HCT116 (cell line): ENCODE results near the gene RHCE. TPM values are rescaled to one million over a fixed set of nuclear protein-coding genes. Genes with fewer than 3 reads are reported as not detected.
"Not testable (repeated sequence)": the region's sequence is repeated elsewhere in the genome, so short reads cannot be mapped to it uniquely, and the experiment has no call there.

Experiments used
- ATAC-seq: fragments of 200-7000 bp; cut with Tn5 transposase; 2 replicates; pipeline ENCODE4 v1.9.1; 2020; ENCODE audit warnings: mild to moderate bottlenecking, moderate library complexity
- BruUV-seq: library from RNA; stranded (reverse); fragments of 400-500 nt; replicated peaks from 2 replicates; lab custom pipeline; 2021; lab: Mats Ljungman, UMichigan
- CTCF ChIA-PET: fragments of 300-600 bp; sonication (Branson Sonifier 250); formaldehyde crosslinking; loops from one replicate; lab custom pipeline; 2021; ENCODE audit warnings: antibody characterized with exemption; lab: Charles Lee
- POLR2A ChIA-PET: fragments of 300-600, 350-600 bp; sonication (Branson Sonifier 250); formaldehyde crosslinking; loops from one replicate; lab custom pipeline; 2021; ENCODE audit warnings: antibody characterized with exemption; lab: Charles Lee
- RAD21 ChIA-PET, 2 experiments: fragments of 300-600 bp; sonication (Branson Sonifier 250); formaldehyde crosslinking; loops; one replicate each; lab custom pipeline; 2023; ENCODE audit warnings: low total read pairs in 2 of 2; ENCODE audit not compliant: uncharacterized antibody in 2 of 2, unreplicated experiment in 2 of 2, low non-redundant PET in 1 of 2; lab: Charles Lee
- DNase-seq: peaks from one replicate; pipeline ENCODE4 v3.0.0-alpha.2; 2010; ENCODE audit warnings: low read depth, low spot score
- H2AFZ ChIP-seq: fragments of 200-600 bp; shearing (Covaris generic), sonication (generic); 2 replicates; pipeline ENCODE4 v1.6.1; 2017; ENCODE audit warnings: low read depth, mixed run types, mixed read lengths, antibody characterized with exemption, low read length; ENCODE audit not compliant: poor library complexity, severe bottlenecking
- H3K27ac ChIP-seq: 2 replicates; pipeline ENCODE4 v1.5.1; 2012; ENCODE audit warnings: low read depth, low read length
- H3K27me3 ChIP-seq: fragments of 200-600 bp; sonication (generic); 2 replicates; pipeline ENCODE4 v1.6.1; 2016; ENCODE audit warnings: mixed run types, low read length, mixed read lengths; ENCODE audit not compliant: insufficient read depth
- H3K36me3 ChIP-seq, 2 experiments: fragments of 200-500 bp in 1 of 2; fragments of 200-600 bp in 1 of 2; sonication (Bioruptor generic) in 1 of 2; sonication (generic) in 1 of 2; 2 replicates each; pipeline versions ENCODE4 v1.5.1 to v1.6.1; 2014 to 2016; ENCODE audit warnings: low read length in 2 of 2, inconsistent platforms in 1 of 2, mixed read lengths in 1 of 2, mixed run types in 1 of 2; ENCODE audit not compliant: insufficient read depth in 2 of 2, control insufficient read depth in 1 of 2
- H3K4me1 ChIP-seq, 2 experiments: fragments of 200-600 bp in 1 of 2; sonication (generic) in 1 of 2; 2 replicates each; pipeline versions ENCODE4 v1.5.1 to v1.6.1; 2012 to 2017; ENCODE audit warnings: low read length in 2 of 2, inconsistent platforms in 1 of 2, mild to moderate bottlenecking in 1 of 2, mixed read lengths in 1 of 2, mixed run types in 1 of 2, moderate library complexity in 1 of 2; ENCODE audit not compliant: insufficient read depth in 2 of 2, control insufficient read depth in 1 of 2
- H3K4me2 ChIP-seq: fragments of 200-600 bp; sonication (generic); 2 replicates; pipeline ENCODE4 v1.6.1; 2017; ENCODE audit warnings: mixed run types, low read length, mixed read lengths
- H3K4me3 ChIP-seq, 2 experiments: fragments of 200-600 bp in 1 of 2; sonication (generic) in 1 of 2; replicated peaks in 1 of 2; 2 replicates each; pipeline ENCODE4 v1.5.1; 2011 to 2016; ENCODE audit warnings: low read length in 2 of 2, control low read depth in 1 of 2, low read depth in 1 of 2, mild to moderate bottlenecking in 1 of 2, mixed read lengths in 1 of 2, mixed run types in 1 of 2
- H3K79me2 ChIP-seq: fragments of 200-600 bp; sonication (generic); 2 replicates; pipeline ENCODE4 v1.6.1; 2017; ENCODE audit warnings: mild to moderate bottlenecking, mixed run types, low read length, moderate library complexity, mixed read lengths; ENCODE audit not compliant: insufficient read depth
- H3K9ac ChIP-seq: fragments of 200-600 bp; sonication (generic); 2 replicates; pipeline ENCODE4 v1.6.1; 2016; ENCODE audit warnings: low read length, mixed read lengths
- H3K9me2 ChIP-seq: fragments of 200-600 bp; sonication (generic), shearing (Covaris generic); 2 replicates; pipeline ENCODE4 v1.6.1; 2017; ENCODE audit warnings: mixed run types, mild to moderate bottlenecking, moderate library complexity; ENCODE audit not compliant: insufficient read depth
- H3K9me3 ChIP-seq, 2 experiments: fragments of 200-500 bp in 1 of 2; fragments of 200-600 bp in 1 of 2; sonication (Bioruptor generic) in 1 of 2; sonication (generic) in 1 of 2; 2 replicates each; pipeline ENCODE4 v1.6.1; 2014 to 2017; ENCODE audit warnings: low read length in 2 of 2, mixed read lengths in 2 of 2, inconsistent platforms in 1 of 2, low read depth in 1 of 2, mild to moderate bottlenecking in 1 of 2, mixed run types in 1 of 2, moderate library complexity in 1 of 2; ENCODE audit not compliant: control insufficient read depth in 1 of 2, insufficient read depth in 1 of 2
- H4K20me1 ChIP-seq: fragments of 200-600 bp; sonication (generic), shearing (Covaris generic); 2 replicates; pipeline ENCODE4 v1.6.1; 2017; ENCODE audit warnings: mixed run types, mild to moderate bottlenecking, moderate library complexity; ENCODE audit not compliant: insufficient read depth
- CTCF ChIP-seq, 3 experiments: fragments of 200-600 bp in 1 of 3; sonication (generic) in 1 of 3; IDR thresholded peaks in 2 of 3; conservative IDR thresholded peaks in 1 of 3; 2 replicates each; pipeline ENCODE4 v1.5.1; 2012 to 2017; ENCODE audit warnings: low read depth in 2 of 3, low read length in 2 of 3, antibody characterized with exemption in 1 of 3, borderline replicate concordance in 1 of 3, control low read depth in 1 of 3, mild to moderate bottlenecking in 1 of 3, mixed read lengths in 1 of 3, mixed run types in 1 of 3, moderate library complexity in 1 of 3; ENCODE audit not compliant: insufficient read depth in 1 of 3
- RAD21 ChIP-seq: IDR thresholded peaks from 2 replicates; pipeline ENCODE4 v1.6.1; 2012; ENCODE audit warnings: low read depth, mild to moderate bottlenecking
- intact Hi-C: fragments of 100-400 bp; cut with micrococcal nuclease; formaldehyde crosslinking; loops from 2 replicates; pipeline ENCODE4 v1.10.0; 2022
- total RNA-seq: library from RNA; stranded (reverse); gene quantifications from one replicate; pipeline ENCODE4 v1.2.1, GENCODE V29; 2021; ENCODE audit not compliant: unreplicated experiment

RHCE gene
- total RNA-seq, 1 experiment from 2014 or later, result 0.64 TPM

- H3K4me1 ChIP-seq, H3K36me3 ChIP-seq, H4K20me1 ChIP-seq, H2AFZ ChIP-seq, H3K27ac ChIP-seq, H3K4me3 ChIP-seq, BruUV-seq, H3K4me2 ChIP-seq: not testable (repeated sequence)
- ATAC-seq, result peak; percentile 95
- peak; percentile 11 to 15 (median 12); a peak in 3 of 6 replicates for TF ChIP-seq CTCF (IDR thresholded peaks at IDR 0.05 in 2 of 3, conservative IDR thresholded peaks at IDR 0.05 in 1 of 3; ENCODE audit: borderline replicate concordance in 1 of 3, insufficient read depth in 1 of 3, low read depth in 2 of 3, low read length in 2 of 3)
- peak; percentile 49 for TF ChIP-seq RAD21
- TF ChIP-seq, all 23 proteins: peak for 2; not testable (repeated sequence) for 21
- H3K9me3 ChIP-seq, H3K27me3 ChIP-seq, H3K79me2 ChIP-seq, RAD21 ChIA-PET, H3K9ac ChIP-seq, CTCF ChIA-PET, DNase-seq, POLR2A ChIA-PET, H3K9me2 ChIP-seq: not testable (repeated sequence)
- intact Hi-C loops, result loop anchor here (2.0 to 5.0 kb wide), 2 partner anchors 116 to 118 kb away; no protein-coding TSS in a partner anchor
These were observed 17.4 kb downstream of the RHCE start for GRCh38 chr1:25402947-25403803.

GRCh38 chr1:25398079-25398478 lies 22.5 kb downstream of the RHCE start:
- H2AFZ ChIP-seq, H3K9ac ChIP-seq, H3K9me3 ChIP-seq, POLR2A ChIA-PET, H3K9me2 ChIP-seq, DNase-seq, H3K27ac ChIP-seq, H3K4me2 ChIP-seq, intact Hi-C loops, H3K36me3 ChIP-seq, H3K4me3 ChIP-seq, RAD21 ChIA-PET, H4K20me1 ChIP-seq, BruUV-seq, ATAC-seq, H3K4me1 ChIP-seq, H3K79me2 ChIP-seq, CTCF ChIA-PET, H3K27me3 ChIP-seq: not testable (repeated sequence)

- DNase-seq, intact Hi-C loops, POLR2A ChIA-PET, H4K20me1 ChIP-seq, H3K27me3 ChIP-seq, H3K9ac ChIP-seq, H3K4me1 ChIP-seq, H2AFZ ChIP-seq, H3K79me2 ChIP-seq, BruUV-seq, CTCF ChIA-PET, RAD21 ChIA-PET, H3K36me3 ChIP-seq, H3K27ac ChIP-seq, ATAC-seq, H3K9me3 ChIP-seq, H3K4me3 ChIP-seq, H3K9me2 ChIP-seq, H3K4me2 ChIP-seq: not testable (repeated sequence)
These were observed 23.1 kb downstream of the RHCE start for GRCh38 chr1:25397549-25397948.
